ENCODE measurements around the gene CBR4.

- TF ChIP-seq CTCF (IDR thresholded peaks at IDR 0.05), result no peak
- TF ChIP-seq POLR2AphosphoS5 (IDR thresholded peaks at IDR 0.05), result no peak
- no peak for TF ChIP-seq EP300 (IDR thresholded peaks at IDR 0.05; ENCODE audit: low read depth)
Observed at GRCh38 chr4:169037506-169037905, 27.5 kb upstream of the CBR4 start.

Measured in transverse colon (tissue), 4 donors.